Femur (tissue), 1 donor: ENCODE data around the gene RBP3.
A peak's percentile ranks its signal among the peaks of the same experiment; 100 is the strongest.

ENCODE experiments used
- DNase-seq: peaks from one replicate; pipeline ENCODE4 v3.0.0-alpha.2; 2017

Gene RBP3

GRCh38 chr10:47348138-47348651, at the start of gene RBP3:
Gene RBP3 (plus strand): TSS chr10:47348363. CDS start chr10:47348485, 122 bp downstream.
- no peak for DNase-seq

DNA sequence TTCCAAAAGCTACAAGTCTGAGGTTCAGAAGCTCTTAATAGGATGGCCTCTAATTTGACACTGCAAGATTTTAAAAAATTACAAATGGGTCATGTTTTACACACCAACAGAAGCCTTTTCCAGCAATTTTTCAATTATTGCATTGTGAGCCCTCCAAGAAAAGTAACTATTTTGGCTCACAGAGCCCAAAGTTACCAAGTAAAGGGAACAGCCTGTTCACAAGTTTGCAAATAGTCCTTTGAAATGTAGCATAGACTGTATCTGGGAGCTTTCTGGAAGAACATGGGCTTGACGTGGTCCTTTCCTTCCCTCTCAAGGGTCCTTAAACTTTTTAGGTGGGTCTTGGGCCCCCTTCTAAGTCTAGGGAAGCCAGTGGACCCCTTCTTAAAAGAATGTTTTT, 49.4 kb upstream of the RBP3 start:
- DNase-seq, result no peak

- DNase-seq, result no peak
Observed at GRCh38 chr10:47299611-47300428, 48.3 kb upstream of the RBP3 start, which contains the start of gene GDF10. Gene GDF10 (plus strand): TSS chr10:47300197. CDS start chr10:47300652, 455 bp downstream.

DNA sequence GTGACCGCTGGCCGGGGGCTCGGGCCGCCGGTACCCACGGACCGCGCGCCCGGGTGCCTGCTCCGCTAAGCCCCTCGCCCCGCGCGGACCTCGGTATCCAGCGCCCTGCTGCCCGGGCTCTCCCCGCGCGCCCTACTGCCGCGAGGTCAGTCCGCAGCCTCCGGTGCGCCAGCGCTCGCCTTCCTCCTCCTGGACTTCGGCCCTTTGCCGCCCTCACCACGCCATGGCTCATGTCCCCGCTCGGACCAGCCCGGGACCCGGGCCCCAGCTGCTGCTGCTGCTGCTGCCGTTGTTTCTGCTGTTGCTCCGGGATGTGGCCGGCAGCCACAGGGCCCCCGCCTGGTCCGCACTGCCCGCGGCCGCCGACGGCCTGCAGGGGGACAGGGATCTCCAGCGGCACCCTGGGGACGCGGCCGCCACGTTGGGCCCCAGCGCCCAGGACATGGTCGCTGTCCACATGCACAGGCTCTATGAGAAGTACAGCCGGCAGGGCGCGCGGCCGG, 47.7 kb upstream of the RBP3 start:
- no peak for DNase-seq

DNA sequence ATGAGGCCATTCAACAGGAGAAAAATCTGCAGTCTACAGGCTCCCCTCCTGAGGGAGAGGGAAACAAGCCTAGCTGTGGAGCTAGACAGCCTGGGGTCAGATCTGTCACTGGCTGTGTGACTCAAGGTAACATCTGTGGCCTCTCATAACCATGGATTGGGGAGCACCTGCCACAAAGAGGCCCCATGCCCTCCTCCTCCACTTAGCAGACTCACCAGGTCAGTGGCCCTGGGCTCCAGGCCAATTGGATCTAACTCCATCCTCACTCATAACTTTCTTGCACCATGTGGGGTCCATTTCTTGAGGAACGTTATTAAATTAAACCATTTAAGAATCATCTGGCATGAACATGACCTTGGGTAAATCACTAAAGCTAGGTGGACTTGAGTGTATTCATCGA, 46.3 kb upstream of the RBP3 start:
- no peak for DNase-seq

- DNase-seq, result no peak
Observed at GRCh38 chr10:47303105-47303504, 45.1 kb upstream of the RBP3 start.

DNA sequence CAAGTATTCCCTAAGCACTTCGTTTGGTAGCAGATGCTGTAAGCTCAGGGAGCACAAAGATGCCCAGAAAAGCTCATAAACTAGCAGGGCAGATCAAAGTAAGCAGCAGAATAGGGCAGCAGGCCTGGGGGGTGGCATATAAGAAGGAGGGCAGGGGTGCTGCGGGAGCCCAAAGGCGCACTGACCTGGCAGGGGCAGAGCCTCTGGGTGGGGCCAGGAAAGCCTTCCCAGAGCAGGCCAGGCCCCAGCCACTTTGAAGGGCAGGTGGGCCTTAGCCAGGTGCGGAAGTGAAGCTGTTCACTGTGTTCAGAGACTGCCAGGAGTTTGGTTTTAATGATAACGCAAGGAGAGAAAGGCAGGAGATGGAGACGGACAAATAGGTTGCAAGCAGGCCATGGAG, 44.3 kb upstream of the RBP3 start:
- DNase-seq, result no peak

GRCh38 chr10:47305566-47305965, 42.6 kb upstream of the RBP3 start:
- no peak for DNase-seq

GRCh38 chr10:47306387-47307210, 41.6 kb upstream of the RBP3 start:
- no peak for DNase-seq

- no peak for DNase-seq
Observed at GRCh38 chr10:47307381-47307780, 40.8 kb upstream of the RBP3 start.

- DNase-seq, result no peak
Observed at GRCh38 chr10:47308775-47309174, 39.4 kb upstream of the RBP3 start.

DNA sequence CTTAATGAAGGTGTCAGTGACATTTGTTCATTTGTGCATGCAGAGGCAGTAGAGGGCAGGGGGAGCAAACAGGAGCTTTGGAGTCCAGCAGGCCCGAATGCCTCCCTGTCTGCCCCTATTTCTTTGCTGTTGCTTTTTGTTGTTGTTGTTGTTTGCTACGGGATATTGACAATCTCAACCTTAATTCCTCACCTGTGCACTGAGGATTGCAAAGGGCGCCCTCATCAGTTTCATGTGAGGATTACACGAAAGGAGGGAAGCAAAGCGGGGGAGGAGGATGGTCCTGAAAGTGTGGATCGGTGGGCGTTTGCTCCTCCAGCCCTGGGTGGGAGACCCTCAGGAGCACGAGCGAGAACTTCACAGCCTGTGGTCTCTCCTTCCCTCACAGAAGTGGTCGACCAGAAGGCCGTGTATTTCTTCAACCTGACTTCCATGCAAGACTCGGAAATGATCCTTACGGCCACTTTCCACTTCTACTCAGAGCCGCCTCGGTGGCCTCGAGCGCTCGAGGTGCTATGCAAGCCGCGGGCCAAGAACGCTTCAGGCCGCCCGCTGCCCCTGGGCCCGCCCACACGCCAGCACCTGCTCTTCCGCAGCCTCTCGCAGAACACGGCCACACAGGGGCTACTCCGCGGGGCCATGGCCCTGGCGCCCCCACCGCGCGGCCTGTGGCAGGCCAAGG, 38.6 kb upstream of the RBP3 start:
- DNase-seq, result no peak

GRCh38 chr10:47310090-47310505, 38.1 kb upstream of the RBP3 start:
- no peak for DNase-seq

GRCh38 chr10:47311193-47311931, 36.8 kb upstream of the RBP3 start:
- DNase-seq, result no peak

DNA sequence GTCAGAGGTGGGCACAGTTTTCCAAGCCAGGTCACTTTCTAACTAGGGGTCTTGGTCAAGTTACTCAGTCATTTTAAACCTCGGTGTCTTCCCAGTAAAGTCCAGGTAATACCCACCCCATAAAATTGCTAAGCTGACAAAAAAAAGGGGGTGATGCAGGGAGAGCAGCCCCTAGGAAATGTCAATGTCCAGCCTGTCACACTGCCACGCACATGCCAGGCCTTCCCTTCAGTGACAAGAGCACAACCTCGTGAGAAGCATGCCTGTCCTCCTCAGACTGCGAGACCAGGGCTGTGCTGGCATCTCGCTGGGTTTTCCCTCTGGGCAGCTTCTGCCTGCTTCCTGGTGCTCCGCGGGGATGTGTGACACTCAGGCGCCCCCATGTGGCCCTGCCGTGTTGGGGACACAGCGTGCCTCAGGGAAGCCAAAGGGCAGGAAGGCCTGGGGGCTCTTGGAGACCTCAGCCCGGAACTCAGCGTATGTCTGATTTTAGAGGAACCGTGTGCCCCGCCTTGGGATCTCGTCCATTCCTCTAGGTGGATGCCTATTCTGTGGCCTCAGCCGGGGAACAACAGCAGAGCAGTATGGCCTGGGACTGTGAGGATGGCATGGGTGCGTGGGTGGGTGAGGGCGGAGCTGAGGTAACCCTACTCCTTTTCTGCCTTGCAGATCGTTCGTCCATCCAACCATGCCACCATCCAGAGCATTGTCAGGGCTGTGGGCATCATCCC, 36.1 kb upstream of the RBP3 start:
- DNase-seq, result peak; percentile 88

DNA sequence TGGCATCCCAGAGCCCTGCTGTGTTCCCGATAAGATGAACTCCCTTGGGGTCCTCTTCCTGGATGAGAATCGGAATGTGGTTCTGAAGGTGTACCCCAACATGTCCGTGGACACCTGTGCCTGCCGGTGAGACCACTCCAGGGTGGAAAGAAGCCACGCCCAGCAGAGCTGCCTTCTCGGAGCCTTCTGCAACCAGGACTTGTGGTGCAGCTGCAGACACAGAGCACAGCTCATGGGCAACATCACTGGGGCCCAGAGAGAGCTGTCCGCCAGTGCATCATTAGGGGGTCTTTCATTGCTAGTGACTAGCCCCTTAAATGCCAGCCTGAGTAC, 35.5 kb upstream of the RBP3 start:
- DNase-seq, result no peak

GRCh38 chr10:47314416-47314970, 33.7 kb upstream of the RBP3 start:
- no peak for DNase-seq

DNA sequence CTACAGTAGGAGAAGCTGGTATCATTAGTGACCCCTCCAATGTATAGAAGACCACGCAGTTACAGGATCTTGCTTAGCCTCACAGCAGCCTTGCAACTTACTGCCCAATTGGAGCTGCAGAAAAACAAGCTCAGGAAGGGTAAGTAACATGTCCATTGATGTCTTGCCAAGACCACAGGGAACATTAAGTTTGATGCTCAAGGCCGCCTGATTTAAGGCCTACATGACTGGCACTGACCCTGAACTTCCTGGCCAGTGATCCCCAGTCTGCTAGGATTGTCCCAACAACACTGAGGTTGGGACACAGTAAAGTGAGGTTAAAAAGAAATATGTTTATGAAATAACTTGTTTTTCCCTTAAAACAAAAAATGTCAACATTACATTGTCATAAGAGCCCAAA, 32.7 kb upstream of the RBP3 start:
- no peak for DNase-seq

DNA sequence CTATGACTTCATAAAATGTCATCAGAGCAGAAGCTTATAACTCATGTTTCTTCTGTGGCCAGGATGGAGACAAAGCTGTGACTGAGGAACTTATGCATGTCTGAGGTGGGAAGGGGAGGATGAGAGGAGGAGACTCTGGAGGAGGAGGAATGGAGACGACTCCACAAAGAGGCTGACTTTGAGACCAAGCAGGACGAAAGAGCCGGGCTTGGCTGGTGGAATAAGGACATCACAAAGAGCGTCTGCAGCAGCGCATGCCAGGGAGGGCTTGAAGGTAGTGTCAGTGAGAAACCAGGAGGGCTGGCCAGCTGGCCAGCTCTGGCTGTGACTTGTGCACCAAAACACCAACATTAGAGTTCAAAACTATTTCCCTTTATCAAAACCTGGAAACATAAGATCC, 32.0 kb upstream of the RBP3 start:
- no peak for DNase-seq

DNA sequence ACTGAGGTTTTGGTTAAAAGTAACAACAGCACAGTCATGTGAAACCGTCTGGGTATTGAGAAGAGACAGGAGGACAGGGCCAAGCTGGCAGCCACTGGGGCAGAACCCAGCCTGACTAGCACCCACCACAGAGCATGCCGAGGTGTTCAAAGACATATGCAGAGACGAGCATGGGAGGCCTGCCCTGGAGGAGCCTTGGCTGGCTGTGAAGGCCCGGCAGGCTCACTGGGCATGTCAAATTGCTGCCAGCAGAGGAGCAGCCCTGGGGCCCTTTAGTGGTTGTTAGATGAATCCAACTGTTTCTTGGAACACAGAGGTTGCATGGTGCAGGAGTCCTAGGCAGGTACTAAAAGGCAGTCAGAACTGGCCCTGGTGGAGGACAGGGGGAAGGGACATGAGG, 30.9 kb upstream of the RBP3 start:
- DNase-seq, result no peak

DNA sequence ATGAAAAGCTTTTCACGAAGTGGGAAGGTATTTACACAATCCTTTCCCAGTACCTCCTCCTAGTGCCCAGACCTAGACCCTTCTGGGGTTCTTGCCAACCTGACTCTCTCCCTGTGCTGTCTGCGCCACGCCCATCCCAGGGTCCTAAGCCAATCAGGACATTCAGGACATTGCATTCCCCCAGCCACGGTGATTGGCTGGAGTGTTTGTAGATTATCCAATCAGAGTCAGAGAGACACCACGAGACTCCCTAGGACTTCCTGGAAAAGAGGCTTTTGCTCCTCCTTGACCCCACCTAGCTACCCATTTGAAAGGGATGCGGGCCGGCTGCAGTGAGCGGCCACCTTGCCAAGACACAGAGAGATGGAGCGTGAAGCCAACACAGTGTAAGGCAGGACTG, 29.5 kb upstream of the RBP3 start:
- DNase-seq, result no peak
